HG03097 (cell line): ENCODE measurements around the gene IL31.

Experiments
- ATAC-seq: cut with Tn5 transposase; IDR thresholded peaks from one replicate; pipeline ENCODE4 v1.9.1; 2021; ENCODE audit not compliant: unreplicated experiment, low FRiP score

Gene IL31

DNA sequence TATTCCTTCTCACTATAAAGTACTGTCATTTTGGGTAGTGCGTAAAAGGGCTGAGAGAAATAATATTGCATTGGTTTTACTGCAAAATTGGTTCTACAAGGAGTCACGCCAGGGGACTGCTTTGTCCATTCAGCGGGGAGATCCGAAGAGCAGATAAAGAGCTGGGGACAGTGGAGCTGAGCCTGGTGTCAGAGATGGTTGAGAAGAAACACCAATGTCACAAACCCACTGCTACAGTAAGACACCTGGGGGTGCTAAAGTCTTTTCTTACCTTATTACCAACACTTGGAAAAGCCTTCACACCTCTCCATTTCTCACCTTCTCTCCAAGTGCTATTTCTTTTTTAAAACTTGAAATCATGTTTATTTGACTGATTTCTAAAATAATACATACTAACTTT lies 14.1 kb downstream of the IL31 start:
- ATAC-seq: no peak

DNA sequence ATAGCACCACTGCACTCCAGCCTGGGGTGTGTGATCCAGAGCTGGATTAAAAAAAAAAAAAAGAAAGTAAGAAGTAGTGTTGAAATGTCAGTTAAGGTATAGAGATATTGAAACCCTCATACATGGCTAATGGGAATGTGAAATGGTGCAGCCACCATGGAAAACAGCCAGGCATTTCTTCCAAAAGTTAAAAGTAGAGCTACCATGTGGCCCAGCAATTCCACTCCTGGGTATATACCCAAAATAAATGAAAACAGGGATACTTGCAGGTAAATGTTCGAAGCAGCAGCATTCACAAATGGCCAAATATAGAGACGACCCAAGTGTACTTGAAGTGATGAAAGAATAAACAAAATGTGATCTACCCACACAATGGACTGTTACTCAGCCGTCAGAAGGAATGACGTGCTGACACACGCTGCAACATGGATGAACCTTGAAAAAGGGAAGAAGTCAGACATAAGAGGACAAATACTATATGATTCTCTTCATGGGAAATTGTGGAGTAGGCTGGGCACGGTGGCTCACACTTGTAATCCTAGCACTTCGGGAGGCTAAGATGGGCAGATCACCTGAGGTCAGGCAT lies 15.2 kb downstream of the IL31 start:
- ATAC-seq: no peak

DNA sequence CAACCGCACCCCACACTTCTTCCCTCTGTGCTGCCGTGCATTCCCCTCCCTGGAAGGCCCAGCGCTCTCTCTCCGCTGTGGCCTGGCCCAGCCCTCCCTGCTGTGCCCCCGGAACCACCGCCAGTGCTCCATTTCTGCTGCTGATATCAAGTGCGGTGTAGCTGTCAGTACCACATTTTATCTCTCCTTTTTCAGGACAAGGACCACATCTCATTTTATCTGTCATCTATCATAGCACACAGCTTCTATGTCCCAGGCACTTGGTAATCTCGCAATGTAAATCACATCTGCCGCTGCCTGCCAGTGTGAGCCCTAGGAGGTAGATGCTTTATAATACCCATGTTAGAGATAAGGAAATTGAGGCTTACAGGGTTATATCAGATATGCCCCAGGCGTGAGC lies 18.3 kb downstream of the IL31 start:
- no peak for ATAC-seq

DNA sequence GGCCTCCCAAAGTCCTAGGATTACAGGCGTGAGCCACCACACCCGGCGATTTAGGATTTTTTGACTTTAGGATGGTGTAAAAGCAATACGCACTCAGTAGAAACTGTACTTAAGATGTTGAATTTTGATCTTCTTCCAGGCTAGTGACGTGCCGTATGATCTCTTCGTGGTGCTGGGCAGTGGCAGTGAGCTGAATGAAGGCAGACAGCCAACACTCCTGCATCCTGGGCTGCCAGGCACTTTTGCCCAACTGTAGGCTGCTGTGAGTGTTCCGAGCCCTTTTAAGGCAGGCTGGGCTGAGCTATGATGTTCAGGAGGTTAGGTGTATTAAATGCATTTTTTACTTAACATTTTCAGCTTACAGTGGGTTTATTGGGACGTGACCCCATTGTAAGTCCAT lies 21.3 kb downstream of the IL31 start:
- no peak for ATAC-seq

DNA sequence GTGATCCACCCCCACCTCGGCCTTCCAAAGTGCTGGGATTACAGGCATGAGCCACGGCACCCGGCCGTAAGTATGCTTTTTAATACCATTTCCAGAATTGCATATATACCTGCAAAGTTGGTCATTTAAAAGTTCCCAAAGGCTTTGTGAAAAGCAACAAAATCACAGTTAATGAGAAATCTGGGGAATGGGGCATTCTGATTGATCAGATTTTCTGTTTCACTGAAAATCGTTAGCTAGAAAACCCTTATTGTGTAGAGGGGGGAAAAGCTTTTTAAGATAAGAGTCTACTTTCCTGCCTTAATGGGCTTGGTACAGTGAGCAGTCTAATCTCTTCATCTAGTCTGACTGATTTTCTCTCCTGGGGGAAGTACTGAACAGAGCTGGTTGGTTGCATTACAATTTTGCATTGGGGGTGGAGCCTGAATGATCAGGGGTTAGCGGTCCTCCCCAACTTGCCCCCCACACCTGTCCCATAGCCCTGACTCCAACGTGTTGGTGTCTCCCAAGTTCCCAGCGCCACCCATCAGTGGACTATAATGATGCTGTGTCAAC lies 23.8 kb downstream of the IL31 start:
- ATAC-seq: no peak

DNA sequence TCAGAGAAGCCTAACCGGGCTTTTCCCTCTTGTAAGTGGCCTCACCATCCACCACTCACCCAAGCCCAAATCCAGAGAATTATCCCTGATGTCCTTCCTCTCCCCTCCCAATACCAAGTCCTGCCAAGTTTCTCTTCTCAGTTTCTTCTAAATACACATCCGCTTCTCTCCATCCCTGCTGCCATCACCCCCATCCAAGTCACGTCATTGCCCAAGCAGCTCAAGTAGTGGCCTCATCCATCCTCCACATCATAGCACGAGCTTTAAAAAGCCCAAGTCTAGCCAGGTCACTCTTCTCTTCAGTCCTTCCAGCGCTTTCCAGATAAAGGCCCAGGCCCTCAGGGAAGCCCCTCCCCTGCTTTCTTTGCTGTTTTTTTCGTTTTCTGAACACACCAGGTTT lies 25.4 kb downstream of the IL31 start:
- ATAC-seq: no peak

DNA sequence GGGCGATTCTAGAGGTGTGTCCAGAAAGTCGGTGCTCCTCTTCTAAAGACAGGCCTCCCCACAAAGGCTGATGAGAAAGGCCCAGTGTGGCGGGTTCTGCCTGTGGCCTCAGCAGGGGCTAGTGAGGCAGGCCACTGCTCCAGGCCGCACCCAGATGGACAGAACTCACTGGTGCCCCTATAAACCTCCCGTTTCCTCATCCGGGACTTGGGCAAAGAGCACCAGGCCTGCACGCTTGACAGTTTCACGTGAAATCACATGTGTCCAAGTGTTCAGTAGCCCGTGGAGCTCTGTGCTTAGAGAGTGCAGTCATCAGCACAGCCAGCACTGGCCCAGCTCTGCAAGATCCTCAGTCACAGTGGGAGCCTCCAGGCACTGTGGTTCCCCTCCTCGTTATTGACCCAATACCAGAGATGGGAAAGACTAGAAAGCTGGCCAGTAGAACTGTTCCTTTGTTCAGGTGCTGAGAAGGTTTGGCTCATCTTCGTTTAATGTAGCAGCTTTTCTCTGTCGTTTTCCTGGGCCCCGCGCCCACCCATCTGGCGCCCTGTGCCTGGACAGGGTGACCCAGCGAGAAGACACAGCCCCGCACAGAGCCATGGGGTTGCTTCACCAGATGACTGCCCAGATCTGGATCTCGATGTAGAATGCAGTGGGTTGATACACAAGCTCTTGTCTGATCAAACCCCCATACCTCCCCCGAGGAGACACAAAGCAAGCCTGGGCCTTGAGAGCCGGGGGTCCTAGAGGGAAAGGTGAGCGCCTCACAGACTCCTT lies 26.3 kb downstream of the IL31 start:
- ATAC-seq: no peak

DNA sequence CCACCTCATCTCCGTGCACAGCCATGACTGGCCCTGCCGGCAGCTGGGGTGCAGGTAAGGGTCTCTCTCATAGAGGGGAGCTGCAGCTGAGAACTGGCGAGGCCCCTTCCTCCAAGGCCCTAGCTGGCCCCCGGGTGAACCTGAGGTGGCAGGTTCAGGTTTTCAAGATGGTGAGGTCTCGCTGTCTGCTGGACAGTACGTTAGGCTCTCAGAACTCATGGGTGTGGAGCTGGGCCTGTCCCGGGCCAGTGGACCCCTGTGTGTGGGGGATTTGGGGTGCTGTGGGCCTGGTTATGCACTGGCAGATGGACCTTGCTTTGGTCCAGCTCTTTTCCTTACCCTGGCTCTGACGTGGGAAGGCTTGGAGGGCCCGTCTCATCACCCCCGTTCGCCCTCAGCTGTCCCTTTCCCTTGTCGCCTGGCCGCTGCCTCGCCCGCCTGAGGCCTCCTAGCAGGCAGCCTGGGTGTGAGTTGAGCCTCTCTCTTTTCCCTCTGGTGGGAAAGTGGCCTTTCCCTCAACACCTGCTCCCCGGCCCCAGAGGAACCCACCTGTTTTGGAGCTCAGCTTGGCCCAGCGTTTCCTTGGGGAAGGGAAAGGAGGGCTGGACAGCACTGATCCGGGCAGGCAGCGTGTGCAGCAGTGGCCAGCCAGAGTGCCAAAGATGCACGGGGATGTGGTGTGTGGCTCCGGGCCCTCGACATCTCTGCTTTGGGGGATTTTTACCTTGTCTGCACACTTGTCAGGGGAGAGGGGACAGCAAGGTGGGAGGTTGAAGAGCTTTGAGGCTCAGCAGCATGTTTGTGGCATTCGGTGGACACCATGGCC lies 28.3 kb downstream of the IL31 start:
- ATAC-seq: no peak

DNA sequence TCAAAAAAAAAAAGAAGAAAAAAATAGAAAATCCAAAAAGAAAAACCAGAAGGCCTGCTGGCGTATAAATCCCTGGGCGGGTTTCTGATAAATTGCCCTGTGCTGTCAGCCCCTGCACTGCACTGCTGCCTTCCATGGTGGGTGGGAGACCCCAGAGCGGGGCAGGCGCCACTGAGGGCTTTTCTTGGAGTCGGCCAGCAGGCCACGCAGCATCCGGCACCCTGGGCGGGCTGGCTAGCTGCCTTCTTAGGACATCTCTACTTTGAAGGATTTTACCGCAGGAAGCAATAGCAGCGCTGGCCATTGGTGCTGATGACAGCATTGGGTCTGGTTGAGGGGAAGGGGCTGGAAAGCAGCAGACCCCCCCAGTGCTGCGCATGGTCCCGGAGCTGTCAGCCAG lies 29.1 kb downstream of the IL31 start:
- ATAC-seq: no peak

DNA sequence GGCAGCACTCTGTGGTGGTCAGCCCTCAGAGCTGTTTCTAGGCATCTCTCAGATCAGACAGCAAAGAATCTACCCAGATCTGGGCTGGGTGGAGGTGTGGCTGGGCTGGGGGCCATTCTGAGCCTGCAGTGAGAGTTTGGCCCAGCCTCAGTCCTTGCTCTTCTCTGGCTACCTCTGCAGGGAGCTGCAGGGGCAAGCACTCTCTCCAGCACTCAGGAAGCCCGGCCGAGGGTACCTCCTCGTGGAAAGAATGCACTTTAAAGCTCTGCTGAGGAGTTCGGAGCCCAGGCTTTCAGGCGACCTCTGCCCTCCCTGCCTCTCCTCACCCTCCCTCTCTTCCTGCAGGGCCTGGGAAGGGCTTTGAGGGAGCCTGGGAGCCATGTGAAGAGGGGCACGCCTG lies 31.2 kb downstream of the IL31 start:
- ATAC-seq: no peak

DNA sequence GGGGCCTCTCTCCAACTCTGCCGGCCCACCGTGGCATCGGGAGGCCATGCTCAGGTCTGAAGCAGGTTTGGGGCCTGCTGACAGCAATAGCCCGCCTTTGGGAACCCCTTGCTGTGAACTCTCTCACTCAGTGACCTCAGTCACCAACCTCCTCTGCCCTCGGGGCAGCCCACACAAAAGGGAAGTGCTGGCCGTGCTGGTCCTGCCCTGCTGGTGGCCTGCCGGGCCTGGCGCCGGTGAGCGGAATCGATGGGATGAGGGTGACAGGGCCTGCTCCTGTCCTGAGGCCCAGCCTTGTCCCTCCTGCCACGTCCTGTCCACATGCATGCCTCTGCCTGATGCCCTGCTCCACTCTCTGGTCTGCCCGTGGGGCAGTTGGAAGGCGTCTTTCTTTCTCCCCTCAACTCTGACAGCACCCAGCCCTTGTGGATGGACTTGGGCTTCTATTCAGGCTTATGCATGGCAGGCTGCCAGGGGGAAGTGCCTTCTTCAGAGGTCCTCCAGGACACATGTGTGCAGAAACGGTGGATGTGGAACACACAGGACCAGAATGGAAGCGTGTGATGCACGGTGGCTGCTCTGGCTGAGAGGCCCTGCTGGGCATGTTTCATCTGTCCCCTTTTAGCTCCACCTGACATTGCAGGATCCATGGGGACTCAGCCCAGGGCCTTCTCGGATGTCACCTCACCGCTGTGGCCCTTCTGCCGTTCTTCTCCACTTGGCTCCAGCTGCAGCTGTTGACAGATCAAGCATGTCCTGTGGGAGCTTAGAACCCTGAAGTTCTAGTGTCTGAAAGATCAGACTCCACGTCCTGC lies 31.9 kb downstream of the IL31 start:
- no peak for ATAC-seq

DNA sequence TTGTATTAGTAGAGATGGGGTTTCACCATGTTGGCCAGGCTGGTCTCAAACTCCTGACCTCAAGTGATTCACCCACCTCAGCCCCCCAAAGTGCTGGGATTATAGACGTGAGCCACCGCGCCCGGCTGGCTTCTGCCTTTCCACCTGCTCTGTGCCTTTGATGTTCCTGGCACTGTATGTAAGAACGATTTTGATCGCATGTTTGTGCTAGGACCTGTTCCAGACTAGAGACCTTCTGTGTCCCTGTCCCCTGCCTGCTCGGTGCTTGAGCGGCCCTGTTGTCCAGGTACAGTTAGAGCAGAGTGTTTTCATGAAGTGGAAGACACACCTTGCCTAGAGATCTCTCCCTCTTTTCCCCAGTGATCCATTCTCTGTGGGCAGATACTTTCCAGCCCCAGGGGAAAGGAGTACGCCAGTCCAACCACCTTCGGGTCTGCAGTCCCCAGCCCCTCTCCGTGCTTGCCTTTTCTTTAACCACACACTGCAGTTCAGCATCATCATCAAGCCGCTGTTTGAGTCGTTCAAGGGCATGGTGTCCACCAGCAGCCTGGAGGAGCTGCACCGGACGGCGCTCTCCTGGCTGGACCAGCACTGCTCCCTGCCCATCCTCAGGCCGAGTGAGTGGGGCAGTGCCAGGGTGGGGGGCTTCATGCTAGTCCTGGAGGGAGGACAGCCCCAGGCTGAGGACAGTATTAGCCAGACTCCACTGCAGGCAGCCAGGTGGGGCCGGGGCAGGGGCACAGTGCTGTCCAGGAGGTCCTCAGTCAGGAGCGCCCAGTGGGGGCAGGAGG lies 33.4 kb downstream of the IL31 start:
- no peak for ATAC-seq

DNA sequence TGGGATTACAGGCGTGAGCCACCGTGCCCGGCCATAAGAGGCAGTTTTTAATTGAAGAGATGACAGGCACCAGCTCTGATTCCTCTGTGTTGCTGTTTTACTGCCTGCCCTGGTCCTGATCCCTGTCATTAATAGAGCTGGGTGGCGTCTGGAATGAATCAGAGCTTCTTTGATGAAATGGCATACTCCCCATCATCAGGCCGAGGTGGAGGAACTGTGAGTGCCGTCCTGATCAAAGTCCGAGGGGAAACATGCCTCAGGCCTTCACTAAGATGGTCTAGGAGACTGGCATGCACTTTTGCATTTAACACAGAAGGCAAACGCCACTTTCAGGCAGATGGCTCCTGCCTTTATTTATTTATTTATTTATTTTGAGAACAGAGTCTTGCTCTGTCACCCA lies 34.1 kb downstream of the IL31 start:
- ATAC-seq: no peak

DNA sequence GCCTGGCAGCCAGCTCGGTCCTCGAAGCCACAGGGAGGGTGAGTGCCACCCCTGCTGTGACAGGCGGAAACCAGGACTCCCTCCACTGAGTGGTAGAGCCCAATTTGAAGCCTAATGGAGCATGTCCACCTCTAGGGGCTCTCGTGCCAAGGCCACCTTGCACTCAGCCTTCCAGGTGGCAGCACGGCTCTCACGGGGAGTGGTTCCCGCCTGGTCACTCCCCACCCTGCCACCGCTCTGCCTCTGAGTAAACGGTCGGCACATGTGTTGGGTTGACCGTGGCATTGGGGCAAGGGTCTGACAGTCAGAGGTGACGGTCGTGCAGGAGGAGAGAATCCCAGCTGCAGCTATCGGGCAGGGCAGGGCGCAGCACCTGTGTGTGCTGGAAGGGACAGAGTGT lies 34.8 kb downstream of the IL31 start:
- ATAC-seq: no peak

DNA sequence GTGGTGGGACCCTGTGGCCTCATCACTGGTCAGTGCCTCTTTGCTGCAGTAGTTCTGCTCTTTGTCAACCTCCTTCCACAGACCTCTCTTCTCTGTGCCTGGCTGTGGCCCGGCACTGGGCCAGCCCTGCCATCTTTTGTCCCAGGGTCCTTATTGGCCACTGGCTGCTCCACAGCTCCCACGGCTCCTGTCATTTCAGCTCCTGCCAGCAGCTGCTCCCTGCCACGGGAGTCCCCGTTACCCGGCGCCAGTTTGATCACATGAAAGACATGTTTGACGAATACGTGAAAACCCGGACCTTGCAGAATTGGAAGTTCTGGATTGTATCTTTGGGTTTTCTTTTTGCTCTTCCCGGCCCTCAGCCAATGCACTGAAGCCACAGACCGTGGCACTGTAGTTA lies 35.4 kb downstream of the IL31 start:
- no peak for ATAC-seq

DNA sequence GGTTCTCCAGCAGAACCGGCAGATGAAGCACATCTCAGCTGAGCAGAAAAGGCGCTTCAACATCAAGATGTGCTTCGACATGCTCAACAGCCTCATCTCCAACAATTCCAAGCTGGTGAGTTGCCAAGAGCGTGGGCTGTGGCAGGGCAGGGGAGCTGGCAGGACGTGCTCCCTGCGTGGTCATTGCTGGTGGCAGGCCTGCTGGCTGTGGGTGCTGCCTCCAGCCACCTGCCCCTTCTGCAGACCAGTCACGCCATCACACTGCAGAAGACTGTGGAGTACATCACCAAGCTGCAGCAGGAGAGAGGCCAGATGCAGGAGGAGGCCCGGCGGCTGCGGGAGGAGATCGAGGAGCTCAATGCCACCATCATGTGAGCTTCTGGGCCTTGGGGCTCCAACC lies 35.8 kb downstream of the IL31 start:
- no peak for ATAC-seq

DNA sequence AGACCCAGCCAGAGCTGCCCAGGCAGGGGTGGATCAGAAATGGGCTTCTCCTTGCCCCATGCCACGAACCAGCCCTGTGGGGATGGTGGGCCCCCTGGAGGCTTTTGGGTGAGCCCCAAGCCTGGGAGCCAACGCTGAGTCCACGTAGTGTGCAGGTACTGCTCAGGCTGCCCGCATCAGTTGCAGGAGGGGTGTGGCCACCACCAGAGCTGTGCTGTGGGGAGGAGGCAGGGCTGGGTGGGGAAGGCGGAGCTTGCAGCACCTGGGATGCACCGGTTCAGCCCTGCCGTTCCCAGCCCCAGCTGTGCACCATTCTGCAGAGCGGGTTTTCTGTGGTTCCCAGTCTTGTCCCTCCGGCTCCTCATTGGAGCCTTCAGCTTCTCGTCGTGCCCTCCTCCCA lies 36.3 kb downstream of the IL31 start:
- no peak for ATAC-seq

DNA sequence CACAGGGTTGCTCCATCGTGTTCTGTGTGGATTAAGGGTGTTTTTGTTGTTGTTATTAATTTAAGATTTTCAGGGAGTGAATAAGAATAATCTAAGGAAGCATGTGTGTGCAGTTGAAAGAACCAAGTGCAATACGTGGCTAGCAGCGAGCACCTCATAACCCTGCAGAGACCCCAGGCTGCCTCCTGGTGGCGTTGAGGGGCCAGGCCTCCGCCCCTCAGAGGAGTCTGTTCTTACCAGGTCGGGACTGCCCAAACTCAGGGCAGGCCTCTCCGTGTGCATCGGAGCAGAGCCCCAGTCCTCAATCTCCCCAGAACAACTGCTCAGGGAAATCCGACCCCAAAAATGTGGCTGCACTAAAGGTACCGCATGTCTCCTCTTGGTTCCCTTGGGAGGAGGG lies 36.8 kb downstream of the IL31 start:
- no peak for ATAC-seq

DNA sequence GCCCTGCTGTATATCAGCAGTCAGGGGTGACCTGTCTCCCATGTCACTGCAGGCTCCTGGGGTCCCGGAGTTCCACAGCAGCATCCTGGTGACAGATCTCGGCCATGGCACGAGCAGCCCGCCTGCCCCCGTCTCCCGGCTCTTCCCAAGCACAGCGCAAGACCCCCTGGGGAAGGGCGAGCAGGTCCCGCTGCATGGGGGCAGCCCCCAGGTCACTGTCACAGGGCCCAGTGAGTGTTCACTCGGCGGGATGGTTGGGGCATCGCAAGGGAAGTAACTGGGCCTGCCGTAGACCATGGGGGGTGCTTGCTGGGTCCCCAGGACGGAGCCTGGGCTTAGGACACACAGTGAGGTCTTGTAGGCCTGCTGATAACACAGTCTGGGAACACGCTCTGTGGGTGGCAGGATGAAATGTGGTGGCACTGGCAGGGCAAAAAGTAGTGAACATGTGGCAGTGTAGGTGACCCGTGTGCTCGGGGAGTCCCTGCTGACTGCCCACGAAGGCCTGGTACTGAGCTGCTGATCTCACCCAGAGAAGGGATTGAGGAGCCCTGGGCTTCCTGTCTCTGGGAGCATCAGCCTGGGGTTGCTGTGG lies 38.5 kb downstream of the IL31 start:
- no peak for ATAC-seq
